WTC11 (cell line): ENCODE data around the gene MTF2.

Experiments used
- TF ChIP-seq, protein P1 (sequence below): sonication (generic); formaldehyde crosslinking; IDR thresholded peaks from 2 replicates; pipeline ENCODE4 v1.8.0; 2022; ENCODE audit warnings: mild to moderate bottlenecking, missing genetic modification reagents
- TF ChIP-seq, protein P2 (sequence below): fragments of 200-600 bp; IDR thresholded peaks from 2 replicates; pipeline ENCODE4 v1.8.0; 2022; ENCODE audit warnings: antibody characterized with exemption

- TF ChIP-seq, protein P1, sequence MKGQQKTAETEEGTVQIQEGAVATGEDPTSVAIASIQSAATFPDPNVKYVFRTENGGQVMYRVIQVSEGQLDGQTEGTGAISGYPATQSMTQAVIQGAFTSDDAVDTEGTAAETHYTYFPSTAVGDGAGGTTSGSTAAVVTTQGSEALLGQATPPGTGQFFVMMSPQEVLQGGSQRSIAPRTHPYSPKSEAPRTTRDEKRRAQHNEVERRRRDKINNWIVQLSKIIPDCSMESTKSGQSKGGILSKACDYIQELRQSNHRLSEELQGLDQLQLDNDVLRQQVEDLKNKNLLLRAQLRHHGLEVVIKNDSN (CRISPR knock-in tag) = no peak
- TF ChIP-seq, protein P2, sequence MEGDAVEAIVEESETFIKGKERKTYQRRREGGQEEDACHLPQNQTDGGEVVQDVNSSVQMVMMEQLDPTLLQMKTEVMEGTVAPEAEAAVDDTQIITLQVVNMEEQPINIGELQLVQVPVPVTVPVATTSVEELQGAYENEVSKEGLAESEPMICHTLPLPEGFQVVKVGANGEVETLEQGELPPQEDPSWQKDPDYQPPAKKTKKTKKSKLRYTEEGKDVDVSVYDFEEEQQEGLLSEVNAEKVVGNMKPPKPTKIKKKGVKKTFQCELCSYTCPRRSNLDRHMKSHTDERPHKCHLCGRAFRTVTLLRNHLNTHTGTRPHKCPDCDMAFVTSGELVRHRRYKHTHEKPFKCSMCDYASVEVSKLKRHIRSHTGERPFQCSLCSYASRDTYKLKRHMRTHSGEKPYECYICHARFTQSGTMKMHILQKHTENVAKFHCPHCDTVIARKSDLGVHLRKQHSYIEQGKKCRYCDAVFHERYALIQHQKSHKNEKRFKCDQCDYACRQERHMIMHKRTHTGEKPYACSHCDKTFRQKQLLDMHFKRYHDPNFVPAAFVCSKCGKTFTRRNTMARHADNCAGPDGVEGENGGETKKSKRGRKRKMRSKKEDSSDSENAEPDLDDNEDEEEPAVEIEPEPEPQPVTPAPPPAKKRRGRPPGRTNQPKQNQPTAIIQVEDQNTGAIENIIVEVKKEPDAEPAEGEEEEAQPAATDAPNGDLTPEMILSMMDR = no peak
These were observed 53.6 kb downstream of the MTF2 start for GRCh38 chr1:93132638-93133037.
